B cell (primary cell): Measurements from ENCODE around the gene ABCC5. TPM values are rescaled to one million over a fixed set of nuclear protein-coding genes. Genes with fewer than 3 reads are reported as not detected.
"Not testable (repeated sequence)": the region's sequence is repeated elsewhere in the genome, so short reads cannot be mapped to it uniquely, and the experiment has no call there.

Experiments used
- ATAC-seq: fragments of 200-7000 bp; cut with Tn5 transposase; one replicate; pipeline ENCODE4 v1.10.0; 2021; ENCODE audit warnings: low read depth, mild to moderate bottlenecking, moderate number of reproducible peaks, moderate library complexity
- CTCF ChIA-PET: fragments of 350-600 bp; sonication (Branson Sonifier 250); formaldehyde crosslinking; loops from one replicate; lab custom pipeline; 2021; ENCODE audit warnings: antibody characterized with exemption, inconsistent platforms; lab: Charles Lee
- POLR2A ChIA-PET: fragments of 350-600 bp; sonication (Branson Sonifier 250); formaldehyde crosslinking; loops from one replicate; lab custom pipeline; 2021; ENCODE audit warnings: antibody characterized with exemption; lab: Charles Lee
- DNase-seq: peaks from one replicate; pipeline ENCODE4 v3.0.0; 2013
- H2AFZ ChIP-seq: 2 replicates; pipeline ENCODE4 v1.6.1; 2012; ENCODE audit warnings: mild to moderate bottlenecking, low read depth, low read length; ENCODE audit not compliant: insufficient read depth, poor library complexity, severe bottlenecking
- H3K27ac ChIP-seq, 2 donors: 1 replicate in 1 of 2; 2 replicates in 1 of 2; pipeline ENCODE4 v1.5.1; 2012 to 2013; ENCODE audit warnings: low read length in 2 of 2, mild to moderate bottlenecking in 2 of 2, moderate library complexity in 1 of 2
- H3K27me3 ChIP-seq, 4 experiments: fragments of 200-600 bp in 1 of 4; sonication (generic) in 1 of 4; replicated peaks in 1 of 4; 1 replicate in 2 of 4; 2 replicates in 2 of 4; pipeline versions ENCODE4 v1.6.1 to v1.7.0; 2013 to 2016; ENCODE audit warnings: low read length in 3 of 4, mild to moderate bottlenecking in 2 of 4, mixed read lengths in 1 of 4, moderate library complexity in 1 of 4; ENCODE audit not compliant: insufficient read depth in 4 of 4, control insufficient read depth in 3 of 4; ENCODE audit errors: control extremely low read depth in 1 of 4
- H3K36me3 ChIP-seq, 2 experiments: replicated peaks in 1 of 2; 1 replicate in 1 of 2; 2 replicates in 1 of 2; pipeline versions ENCODE4 v1.6.1 to v1.7.1; 2013; ENCODE audit warnings: low read length in 1 of 2; ENCODE audit not compliant: insufficient read depth in 2 of 2, control insufficient read depth in 1 of 2; ENCODE audit errors: control extremely low read depth in 1 of 2, extremely low read depth in 1 of 2
- H3K4me1 ChIP-seq, 2 donors: fragments of 200-600 bp in 1 of 2; sonication (generic) in 1 of 2; 1 replicate in 1 of 2; 2 replicates in 1 of 2; pipeline versions ENCODE4 v1.5.1 to v1.6.1; 2013 to 2017; ENCODE audit warnings: low read length in 2 of 2; ENCODE audit not compliant: control insufficient read depth in 2 of 2, insufficient read depth in 2 of 2
- H3K4me2 ChIP-seq: replicated peaks from 2 replicates; pipeline ENCODE3; 2012; ENCODE audit warnings: mild to moderate bottlenecking, low read depth, low read length; ENCODE audit not compliant: poor library complexity, severe bottlenecking
- H3K4me3 ChIP-seq, 5 experiments: fragments of 200-600 bp in 1 of 5; sonication (generic) in 1 of 5; 1 replicate in 3 of 5; 2 replicates in 2 of 5; pipeline versions ENCODE4 v1.5.1 to v1.7.0; 2011 to 2016; ENCODE audit warnings: low read length in 4 of 5, mild to moderate bottlenecking in 4 of 5, low read depth in 2 of 5, control low read depth in 1 of 5, moderate library complexity in 1 of 5; ENCODE audit not compliant: insufficient read depth in 1 of 5; ENCODE audit errors: control extremely low read depth in 1 of 5, extremely low read depth in 1 of 5
- H3K79me2 ChIP-seq: fragments of 200-600 bp; sonication (generic); one replicate; pipeline ENCODE4 v1.6.0; 2016; ENCODE audit warnings: low read length; ENCODE audit not compliant: control insufficient read depth, insufficient read depth
- H3K9ac ChIP-seq: fragments of 200-600 bp; sonication (generic); 2 replicates; pipeline ENCODE4 v1.6.1; 2017; ENCODE audit warnings: mild to moderate bottlenecking, low read length, moderate library complexity
- H3K9me3 ChIP-seq, 3 donors: one replicate each; pipeline versions ENCODE4 v1.6.1 to v1.7.1; 2013; ENCODE audit warnings: low read length in 2 of 3; ENCODE audit not compliant: control insufficient read depth in 2 of 3, insufficient read depth in 1 of 3; ENCODE audit errors: control extremely low read depth in 1 of 3
- H4K20me1 ChIP-seq: 2 replicates; pipeline ENCODE4 v1.6.0; 2012; ENCODE audit warnings: mild to moderate bottlenecking, low read length; ENCODE audit not compliant: insufficient read depth, control insufficient read depth, poor library complexity, severe bottlenecking
- H3K27ac Mint-ChIP-seq: one replicate; pipeline ENCODE4 v1.8.0; 2021; ENCODE audit warnings: mixed read lengths
- H3K27me3 Mint-ChIP-seq: one replicate; pipeline ENCODE4 v1.8.0; 2021; ENCODE audit warnings: mixed read lengths
- H3K4me1 Mint-ChIP-seq: one replicate; pipeline ENCODE4 v1.8.0; 2021; ENCODE audit warnings: mixed read lengths
- H3K4me3 Mint-ChIP-seq: one replicate; pipeline ENCODE4 v1.8.0; 2021; ENCODE audit warnings: mixed read lengths
- H3K9me3 Mint-ChIP-seq: one replicate; pipeline ENCODE4 v1.8.0; 2022; ENCODE audit warnings: mixed read lengths; ENCODE audit not compliant: insufficient read depth
- CTCF ChIP-seq: fragments of 200-600 bp; IDR thresholded peaks from one replicate; pipeline ENCODE4 v1.8.0; 2022; ENCODE audit warnings: antibody characterized with exemption, mild to moderate bottlenecking
- EZH2 ChIP-seq: IDR thresholded peaks from 2 replicates; pipeline ENCODE4 v1.6.1; 2012; ENCODE audit warnings: borderline replicate concordance, low read depth, mild to moderate bottlenecking, moderate library complexity, low read length; ENCODE audit not compliant: insufficient read depth, poor library complexity, severe bottlenecking
- WGBS: methylation state at CpG from one replicate; pipeline ENCODE4 v1.1.5; 2013; ENCODE audit warnings: missing lambda C conversion rate; ENCODE audit not compliant: insufficient coverage; 5-methylcytosine and 5-hydroxymethylcytosine counted together
- intact Hi-C: fragments of 100-400 bp; cut with micrococcal nuclease; formaldehyde crosslinking; loops from one replicate; pipeline ENCODE4 v1.10.0; 2022
- polyA plus RNA-seq: library from polyadenylated mRNA; depleted of rRNA; stranded (reverse); fragments of >200 nt; gene quantifications from 2 replicates; pipeline ENCODE4 v1.2.3, GENCODE V29; 2012
- total RNA-seq, 2 donors: library from RNA; stranded (reverse); fragments of 120-200 nt in 1 of 2; gene quantifications; 1 replicate in 1 of 2; 2 replicates in 1 of 2; pipeline versions ENCODE4 v1.2.3 to v1.2.4, GENCODE V29; 2013 to 2022

The ABCC5 gene
- total and polyA plus RNA-seq, 2 donors (not counting 1 experiment from before 2014, with no cell fraction given) = 13.4 to 29.5 TPM

GRCh38 chr3:184025256-184025655 is 7.6 kb upstream of the ABCC5 start:
- not testable (repeated sequence) for H3K4me3 ChIP-seq

GRCh38 chr3:184022323-184022722 is 4.6 kb upstream of the ABCC5 start:
- Mint-ChIP-seq H3K27ac (no peak overlapping the region), H3K9me3 (no peaks in the 10 kb centered on the region), H3K4me1 (peaks cover 9% of the 10 kb centered on the region), H3K27me3 (peaks cover 32% of the 10 kb centered on the region), H3K4me3 (no peak overlapping the region)
- TF ChIP-seq EZH2 (no peak), CTCF (no peak)
- DNase-seq = no peak
- ChIA-PET POLR2A (no interaction called here), CTCF (no interaction called here)
- Histone ChIP-seq H3K4me1 (peaks cover 4 to 5% of the 10 kb centered on the region in 2 donors), H3K4me3 (no peak overlapping the region), H3K27me3 (no peaks in the 10 kb centered on the region), H3K36me3 (no peaks in the 10 kb centered on the region), H4K20me1 (no peaks in the 10 kb centered on the region), H3K27ac (no peak overlapping the region), H3K4me2 (no peak overlapping the region), H3K79me2 (peaks cover 4% of the 10 kb centered on the region), H3K9ac (no peak overlapping the region), H2AFZ (no peak overlapping the region), H3K9me3 (no peaks in the 10 kb centered on the region)
- ATAC-seq = no peak
- no CpG with 5 or more reads among the region's 7 CpGs for WGBS
- intact Hi-C loops = no loop called here

More at GRCh38 chr3:184025256-184025655, 7.6 kb upstream of the ABCC5 start:
- H3K36me3 ChIP-seq, H3K79me2 ChIP-seq, H3K9me3 ChIP-seq, CTCF ChIA-PET, H2AFZ ChIP-seq, H3K4me3 Mint-ChIP-seq, H3K9ac ChIP-seq, H3K9me3 Mint-ChIP-seq, intact Hi-C loops, H3K27ac Mint-ChIP-seq, ATAC-seq, DNase-seq, POLR2A ChIA-PET, H3K4me2 ChIP-seq, H3K4me1 ChIP-seq, H3K4me1 Mint-ChIP-seq, H3K27ac ChIP-seq, H4K20me1 ChIP-seq, H3K27me3 ChIP-seq: not testable (repeated sequence)
- peaks cover 37% of the 10 kb centered on the region for H3K27me3 Mint-ChIP-seq
- WGBS = 33% methylated on average over 1 of the region's 5 CpGs
